ENCODE measurements around the gene JAM2.

Gene JAM2

GRCh38 chr21:25759573-25759972 lies 120.5 kb downstream of the JAM2 start:
- Histone ChIP-seq H3K9me3 (ENCODE audit: control insufficient read depth in 2 of 2, low read length in 2 of 2) (no peaks in the 10 kb centered on the region), H3K27ac (ENCODE audit: low read depth in 2 of 2, low read length in 2 of 2) (no peak overlapping the region), H3K27me3 (ENCODE audit: control insufficient read depth in 2 of 2, insufficient read depth in 2 of 2, low read length in 2 of 2) (no peaks in the 10 kb centered on the region), H3K4me1 (ENCODE audit: control insufficient read depth in 2 of 2, insufficient read depth in 2 of 2, low read length in 2 of 2) (no peaks in the 10 kb centered on the region), H3K9ac (ENCODE audit: low read depth in 1 of 2, low read length in 2 of 2) (no peak overlapping the region), H3K36me3 (ENCODE audit: control insufficient read depth in 2 of 2, insufficient read depth in 2 of 2, low read length in 2 of 2) (peaks cover 46 to 50% of the 10 kb centered on the region in 2 donors), H3K4me3 (ENCODE audit: low read length in 2 of 2) (no peak overlapping the region)

- Histone ChIP-seq H3K36me3 (ENCODE audit: control insufficient read depth in 2 of 2, insufficient read depth in 2 of 2, low read length in 2 of 2) (peaks cover 49 to 53% of the 10 kb centered on the region in 2 donors), H3K4me3 (ENCODE audit: low read length in 2 of 2) (no peak overlapping the region)
These were observed 121.0 kb downstream of the JAM2 start for GRCh38 chr21:25760061-25760460.

GRCh38 chr21:25760677-25761076 lies 121.6 kb downstream of the JAM2 start:
- peaks cover 55 to 60% of the 10 kb centered on the region in 2 donors for H3K36me3 ChIP-seq (ENCODE audit: control insufficient read depth in 2 of 2, insufficient read depth in 2 of 2, low read length in 2 of 2)
- no peaks in the 10 kb centered on the region for H3K27me3 ChIP-seq (ENCODE audit: control insufficient read depth in 2 of 2, insufficient read depth in 2 of 2, low read length in 2 of 2)
- H3K9me3 ChIP-seq (ENCODE audit: control insufficient read depth in 2 of 2, low read length in 2 of 2): no peaks in the 10 kb centered on the region

More at GRCh38 chr21:25760061-25760460, 121.0 kb downstream of the JAM2 start:
- Histone ChIP-seq H3K9ac (ENCODE audit: low read depth in 1 of 2, low read length in 2 of 2) (no peak overlapping the region), H3K9me3 (ENCODE audit: control insufficient read depth in 2 of 2, low read length in 2 of 2) (no peaks in the 10 kb centered on the region), H3K27ac (ENCODE audit: low read depth in 2 of 2, low read length in 2 of 2) (no peak overlapping the region), H3K4me1 (ENCODE audit: control insufficient read depth in 2 of 2, insufficient read depth in 2 of 2, low read length in 2 of 2) (no peaks in the 10 kb centered on the region), H3K27me3 (ENCODE audit: control insufficient read depth in 2 of 2, insufficient read depth in 2 of 2, low read length in 2 of 2) (no peaks in the 10 kb centered on the region)

GRCh38 chr21:25764065-25764464 lies 125.0 kb downstream of the JAM2 start:
- H3K27me3 ChIP-seq (ENCODE audit: control insufficient read depth in 2 of 2, insufficient read depth in 2 of 2, low read length in 2 of 2): no peaks in the 10 kb centered on the region
- no peak overlapping the region for H3K4me3 ChIP-seq (ENCODE audit: low read length in 2 of 2)
- H3K9ac ChIP-seq (ENCODE audit: low read depth in 1 of 2, low read length in 2 of 2): no peak overlapping the region
- H3K27ac ChIP-seq (ENCODE audit: low read depth in 2 of 2, low read length in 2 of 2): no peak overlapping the region
- H3K4me1 ChIP-seq (ENCODE audit: control insufficient read depth in 2 of 2, insufficient read depth in 2 of 2, low read length in 2 of 2): no peaks in the 10 kb centered on the region
- no peaks in the 10 kb centered on the region for H3K9me3 ChIP-seq (ENCODE audit: control insufficient read depth in 2 of 2, low read length in 2 of 2)
- peaks cover 50 to 60% of the 10 kb centered on the region in 2 donors for H3K36me3 ChIP-seq (ENCODE audit: control insufficient read depth in 2 of 2, insufficient read depth in 2 of 2, low read length in 2 of 2)

More at GRCh38 chr21:25760677-25761076, 121.6 kb downstream of the JAM2 start:
- no peak overlapping the region for H3K27ac ChIP-seq (ENCODE audit: low read depth in 2 of 2, low read length in 2 of 2)
- no peak overlapping the region for H3K9ac ChIP-seq (ENCODE audit: low read depth in 1 of 2, low read length in 2 of 2)
- H3K4me1 ChIP-seq (ENCODE audit: control insufficient read depth in 2 of 2, insufficient read depth in 2 of 2, low read length in 2 of 2): no peaks in the 10 kb centered on the region
- H3K4me3 ChIP-seq (ENCODE audit: low read length in 2 of 2): no peak overlapping the region

Measured in mucosa of rectum (tissue), 2 donors.